Occipital lobe (tissue), 2 donors: ENCODE data around the gene DPH2. TPM values are rescaled to one million over a fixed set of nuclear protein-coding genes. Genes with fewer than 3 reads are reported as not detected.
A peak's percentile ranks its signal among the peaks of the same experiment; 100 is the strongest.

Experiments used
- DNase-seq: peaks from one replicate; lab custom pipeline; 2025; lab: John Stamatoyannopoulos, UW
- total RNA-seq: library from RNA; depleted of rRNA; stranded (reverse); fragments of >200 nt; gene quantifications from one replicate; pipeline ENCODE4 v1.2.3, GENCODE V29; 2014

DPH2 gene
- total RNA-seq, 1 donor from 2014 or later, result 15.9 TPM

DNA sequence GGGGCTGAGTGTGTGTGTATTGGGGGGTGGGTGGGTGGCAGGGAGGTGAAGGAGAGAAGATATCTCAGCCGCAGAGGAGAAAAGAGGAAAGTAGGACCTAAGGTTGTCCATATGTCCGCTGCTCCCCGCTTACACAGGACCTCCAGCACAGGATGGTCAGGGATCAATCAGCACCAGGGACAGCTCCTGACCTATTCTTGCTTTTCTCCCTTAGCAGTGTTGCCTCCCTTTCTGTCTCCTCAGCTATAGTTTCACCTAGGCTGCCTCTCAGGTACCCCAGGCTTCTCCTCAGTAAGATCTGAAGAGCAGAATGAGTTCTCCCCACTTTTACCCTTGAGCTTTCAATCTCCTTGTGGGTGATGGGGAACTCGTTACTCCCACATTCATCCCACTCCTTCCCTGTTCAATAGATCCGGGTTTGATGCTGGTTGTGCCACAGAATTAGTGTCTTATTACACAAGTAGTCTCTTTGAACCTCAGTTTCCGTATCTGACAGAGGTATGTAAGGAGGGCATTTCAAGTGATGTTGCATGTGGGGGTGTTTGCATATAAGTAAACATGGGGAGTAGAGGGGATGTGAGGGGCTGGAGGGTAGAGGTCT is 1.4 kb upstream of the DPH2 start:
- DNase-seq, result no peak

DNA sequence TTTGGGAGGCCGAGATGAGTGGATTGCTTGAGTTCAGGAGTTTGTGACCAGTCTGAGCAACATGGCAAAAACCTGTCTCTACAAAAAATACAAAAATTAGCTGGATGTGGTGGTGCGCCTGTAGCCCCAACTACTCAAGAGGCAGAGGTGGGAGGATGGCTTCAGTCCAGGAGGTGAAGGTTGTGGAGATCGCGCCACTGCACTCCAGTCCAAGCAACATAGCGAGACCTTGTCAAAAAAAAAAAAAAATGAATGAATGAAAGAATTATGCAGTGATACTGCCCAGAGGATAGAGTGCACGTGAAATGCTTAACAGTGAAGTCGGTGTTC is 429 bp upstream of the DPH2 start:
- DNase-seq, result no peak

DNA sequence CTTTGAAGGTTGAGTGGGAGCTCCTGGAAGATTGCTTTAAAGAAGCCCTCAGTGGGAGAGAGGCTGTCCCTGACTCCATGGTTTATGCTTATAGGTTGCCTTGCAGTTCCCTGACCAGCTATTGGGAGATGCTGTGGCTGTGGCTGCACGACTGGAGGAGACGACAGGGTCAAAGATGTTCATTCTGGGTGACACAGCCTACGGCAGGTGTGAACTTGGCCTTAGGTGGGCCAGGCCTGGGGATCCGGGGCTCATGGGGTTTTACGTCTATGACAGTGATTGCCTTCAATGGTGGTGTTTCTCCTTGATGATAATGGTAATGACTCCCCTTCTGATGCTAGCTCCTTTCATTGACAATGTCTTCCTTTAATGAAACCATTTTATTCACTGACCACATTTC is 692 bp downstream of the DPH2 start:
- no peak for DNase-seq

DNA sequence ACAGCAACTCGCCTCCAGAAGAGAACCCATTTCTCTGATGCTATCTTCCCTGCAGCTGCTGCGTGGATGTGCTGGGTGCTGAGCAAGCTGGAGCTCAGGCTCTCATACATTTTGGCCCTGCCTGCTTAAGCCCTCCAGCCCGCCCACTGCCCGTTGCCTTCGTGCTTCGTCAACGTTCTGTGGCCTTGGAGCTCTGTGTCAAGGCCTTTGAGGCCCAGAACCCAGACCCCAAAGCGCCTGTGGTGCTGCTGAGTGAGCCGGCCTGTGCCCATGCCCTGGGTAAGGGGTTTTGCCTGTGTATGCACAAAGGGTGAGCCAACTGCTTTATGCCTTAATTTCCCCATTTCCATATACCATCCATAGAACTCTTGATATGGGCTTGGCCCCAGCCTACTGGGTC is 1.1 kb downstream of the DPH2 start:
- DNase-seq, result no peak

GRCh38 chr1:43971336-43971980 is 1.6 kb downstream of the DPH2 start:
- no peak for DNase-seq

GRCh38 chr1:43973981-43974442 is 4.2 kb downstream of the DPH2 start:
- no peak for DNase-seq

DNA sequence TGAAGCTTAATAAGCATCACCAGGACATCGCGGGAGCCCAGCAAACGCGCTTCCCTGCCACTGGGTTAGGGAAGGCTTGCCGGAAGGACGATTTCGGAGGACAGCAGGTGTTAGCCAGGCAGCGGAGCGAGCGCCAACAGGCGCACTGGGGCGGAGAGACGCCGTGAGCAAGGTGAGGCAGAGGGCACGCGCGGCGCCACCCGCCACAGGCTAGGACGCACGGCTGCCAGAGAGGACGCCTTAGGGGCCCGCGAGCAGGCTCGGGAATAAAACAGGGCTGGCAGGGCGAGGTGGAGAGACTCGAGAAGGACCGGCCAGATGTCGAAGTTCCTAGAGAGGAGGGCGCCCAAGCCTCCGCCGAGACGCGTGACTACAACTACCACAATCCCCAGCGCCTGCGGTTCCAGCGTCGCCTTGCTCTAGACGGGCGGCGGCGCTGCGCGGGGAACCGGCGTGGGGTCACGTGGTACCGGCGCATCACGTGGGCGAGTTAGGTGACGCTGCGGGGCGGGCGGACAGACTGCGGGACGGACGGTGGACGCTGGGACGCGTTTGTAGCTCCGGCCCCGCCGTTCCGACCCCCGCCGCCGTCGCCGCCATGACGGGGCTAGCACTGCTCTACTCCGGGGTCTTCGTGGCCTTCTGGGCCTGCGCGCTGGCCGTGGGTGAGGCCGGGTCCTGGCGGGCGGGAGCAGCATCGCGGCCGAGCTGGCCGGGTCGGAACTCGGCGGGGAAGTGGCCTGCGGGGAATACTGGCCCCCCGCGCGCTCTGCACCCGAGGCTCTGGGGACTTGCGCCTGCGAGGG is 4.8 kb downstream of the DPH2 start, which contains the start of gene ATP6V0B:
Gene ATP6V0B (plus strand): TSS at position 518 of the 806 bp plus-strand sequence. CDS start 81 bp downstream, at position 599.
- DNase-seq, result peak; percentile 95

GRCh38 chr1:43975249-43975961 is 5.6 kb downstream of the DPH2 start:
- peak; percentile 17 for DNase-seq

DNA sequence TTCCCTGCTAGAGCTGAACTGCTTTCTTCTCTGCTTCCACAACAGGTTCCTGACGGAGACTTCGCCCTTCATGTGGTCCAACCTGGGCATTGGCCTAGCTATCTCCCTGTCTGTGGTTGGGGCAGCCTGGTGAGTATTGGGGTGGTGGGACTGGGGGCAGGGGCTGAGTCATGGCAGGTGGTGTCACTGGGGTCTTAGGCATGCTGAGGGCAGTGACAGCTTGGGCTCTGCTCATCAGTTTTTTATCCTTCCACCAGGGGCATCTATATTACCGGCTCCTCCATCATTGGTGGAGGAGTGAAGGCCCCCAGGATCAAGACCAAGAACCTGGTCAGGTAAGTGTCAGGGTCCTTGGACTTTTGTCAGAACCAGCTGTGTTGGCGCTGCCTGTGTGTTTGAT is 6.2 kb downstream of the DPH2 start:
- DNase-seq, result no peak

DNA sequence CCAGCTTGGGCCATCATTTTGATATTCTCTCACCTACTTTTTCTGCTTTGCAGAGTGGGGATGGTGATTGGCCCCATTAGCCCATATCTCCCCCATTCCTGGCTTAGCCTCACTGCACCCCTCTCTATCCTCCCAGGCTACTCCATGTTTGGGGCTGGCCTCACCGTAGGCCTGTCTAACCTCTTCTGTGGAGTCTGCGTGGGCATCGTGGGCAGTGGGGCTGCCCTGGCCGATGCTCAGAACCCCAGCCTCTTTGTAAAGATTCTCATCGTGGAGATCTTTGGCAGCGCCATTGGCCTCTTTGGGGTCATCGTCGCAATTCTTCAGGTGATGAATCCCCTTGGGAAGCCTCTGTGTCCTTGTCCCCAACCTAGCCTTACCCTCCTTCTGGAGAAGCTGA is 7.1 kb downstream of the DPH2 start:
- DNase-seq, result no peak

DNA sequence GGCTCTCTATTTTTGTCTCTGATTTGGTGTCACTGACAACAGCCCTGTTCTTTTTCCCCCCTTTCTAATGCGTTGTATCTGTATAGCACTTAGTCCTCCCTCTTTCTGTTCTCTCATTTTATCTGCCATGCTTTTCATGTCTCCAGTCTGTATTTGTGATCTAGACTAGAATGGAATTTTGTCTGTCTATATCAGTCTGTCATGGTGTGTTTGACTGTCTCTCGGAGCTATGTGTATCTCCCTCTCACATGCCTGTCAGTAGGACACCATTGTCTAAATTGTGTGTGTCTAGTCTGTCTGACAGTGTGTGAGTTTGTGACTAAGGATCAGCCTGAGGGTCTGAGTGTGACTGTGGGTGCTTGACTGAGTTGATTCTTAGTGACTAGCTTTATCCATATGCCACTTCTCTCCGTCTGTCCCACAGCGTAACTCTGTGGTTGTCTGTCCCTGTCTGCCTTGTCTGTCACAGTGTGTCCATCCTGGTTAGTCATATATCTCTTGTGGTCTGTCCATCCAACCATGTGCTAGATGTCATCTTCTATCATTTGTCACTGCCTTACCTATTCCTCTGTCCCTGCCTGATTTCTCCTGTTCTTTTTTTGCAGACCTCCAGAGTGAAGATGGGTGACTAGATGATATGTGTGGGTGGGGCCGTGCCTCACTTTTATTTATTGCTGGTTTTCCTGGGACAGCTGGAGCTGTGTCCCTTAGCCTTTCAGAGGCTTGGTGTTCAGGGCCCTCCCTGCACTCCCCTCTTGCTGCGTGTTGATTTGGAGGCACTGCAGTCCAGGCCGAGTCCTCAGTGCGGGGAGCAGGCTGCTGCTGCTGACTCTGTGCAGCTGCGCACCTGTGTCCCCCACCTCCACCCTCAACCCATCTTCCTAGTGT is 7.8 kb downstream of the DPH2 start:
- no peak for DNase-seq

- no peak for DNase-seq
Measured at GRCh38 chr1:43978264-43978550, 8.4 kb downstream of the DPH2 start.

GRCh38 chr1:43978551-43979260 is 8.9 kb downstream of the DPH2 start, which contains the start of gene B4GALT2:
Gene B4GALT2, plus strand, starts transcription at chr1:43979210. Its CDS starts 1,951 bp downstream, at chr1:43981161.
- DNase-seq, result no peak

DNA sequence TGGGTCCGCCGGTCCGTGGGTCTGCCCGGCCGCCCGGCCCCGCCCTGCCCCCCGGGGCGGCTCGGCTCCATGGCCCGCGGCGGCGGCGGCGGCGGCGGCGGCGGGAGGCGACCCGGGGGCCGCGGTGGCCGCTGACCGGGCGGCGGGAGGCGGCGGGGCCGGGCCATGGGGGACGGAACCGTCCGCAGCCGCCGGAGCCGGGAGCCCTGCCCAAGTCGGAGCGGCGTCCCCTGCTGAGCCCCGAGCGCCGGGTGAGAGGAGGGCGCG is 9.4 kb downstream of the DPH2 start:
- no peak for DNase-seq

DNA sequence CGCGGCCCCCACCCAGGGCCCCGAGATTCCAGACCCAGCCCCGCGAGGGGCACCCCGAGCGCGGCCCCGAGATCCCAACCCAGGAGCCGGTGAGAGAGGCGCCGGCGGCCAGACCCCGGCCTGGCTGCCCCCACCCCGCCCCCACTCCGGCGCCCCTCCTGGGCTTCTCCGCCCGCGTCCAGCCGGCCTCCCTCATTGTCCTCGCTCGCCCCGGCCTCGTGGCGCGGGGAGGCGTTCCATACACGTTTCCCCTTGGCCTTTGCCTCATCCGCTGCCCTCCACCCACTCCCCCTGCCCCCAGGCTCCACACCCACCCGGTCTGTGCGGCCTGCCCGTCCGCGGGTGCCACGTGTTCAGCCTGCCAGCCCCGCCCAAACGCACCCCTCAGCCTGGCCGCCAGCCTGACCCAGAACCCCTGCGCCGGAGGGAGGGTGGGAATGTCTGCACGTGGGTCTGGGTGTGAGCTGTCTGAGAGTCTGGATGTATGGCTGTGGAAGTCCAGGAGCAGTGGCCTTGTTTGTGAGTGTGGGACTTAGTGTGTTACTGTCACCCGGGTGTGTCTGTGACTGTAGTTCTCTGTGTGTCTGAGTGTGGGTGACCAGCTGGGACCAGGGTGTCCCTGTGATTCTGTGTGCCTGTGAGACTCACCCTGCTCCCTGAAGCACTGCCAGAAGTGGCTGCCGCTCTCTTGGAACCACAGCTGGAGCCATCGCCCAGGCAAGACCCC is 9.9 kb downstream of the DPH2 start:
- DNase-seq, result peak; percentile 55

GRCh38 chr1:43980255-43981134 is 10.7 kb downstream of the DPH2 start:
- DNase-seq, result no peak

- DNase-seq, result no peak
Measured at GRCh38 chr1:43981135-43981491, 11.3 kb downstream of the DPH2 start.

DNA sequence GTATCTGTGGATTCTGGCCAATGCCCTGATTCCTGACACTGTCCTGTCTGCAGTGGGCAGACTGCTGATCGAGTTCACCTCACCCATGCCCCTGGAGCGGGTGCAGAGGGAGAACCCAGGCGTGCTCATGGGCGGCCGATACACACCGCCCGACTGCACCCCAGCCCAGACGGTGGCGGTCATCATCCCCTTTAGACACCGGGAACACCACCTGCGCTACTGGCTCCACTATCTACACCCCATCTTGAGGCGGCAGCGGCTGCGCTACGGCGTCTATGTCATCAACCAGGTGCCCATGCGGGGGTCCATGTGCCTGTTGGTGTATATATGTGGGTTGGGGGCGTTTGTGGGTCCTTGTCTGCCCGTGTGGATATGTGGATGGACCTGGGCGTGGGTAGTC is 11.8 kb downstream of the DPH2 start:
- no peak for DNase-seq

- no peak for DNase-seq
Measured at GRCh38 chr1:43982241-43982640, 12.4 kb downstream of the DPH2 start.
